ENCODE results near the gene LMX1B.

Gene LMX1B

DNA sequence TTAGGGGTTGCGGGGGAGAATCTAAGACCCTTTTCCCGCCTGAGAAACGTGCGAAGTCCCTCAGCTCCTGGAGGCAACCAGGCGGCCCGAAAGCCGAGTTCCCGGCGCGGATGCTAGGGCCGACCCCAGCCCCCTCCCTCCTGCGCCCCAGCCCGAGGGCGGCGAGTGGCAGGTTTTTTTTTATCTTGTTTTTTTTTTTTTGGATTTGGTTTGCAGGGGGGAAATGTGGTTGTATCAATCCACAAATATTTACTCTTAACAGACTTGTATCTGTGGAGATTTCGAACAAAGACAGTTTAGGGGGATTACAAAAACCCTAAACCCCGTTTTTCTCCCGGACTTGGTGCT is 10.7 kb downstream of the LMX1B start:
- Histone ChIP-seq H3K27ac (no peak overlapping the region), H3K4me1 (peaks cover 8 to 14% (median 11%) of the 10 kb centered on the region in 10 experiments; a peak in 16 of 20 replicates), H4K20me1 (peaks cover 0 to 100% (median 89%) of the 10 kb centered on the region in 11 experiments; a peak in 18 of 22 replicates), H3K36me3 (no peaks in the 10 kb centered on the region), H3K4me2 (no peak overlapping the region), H3K4me3 (no peak overlapping the region), H3K9ac (no peak overlapping the region), H3K9me3 (replicated peaks in 1 of 11) (peaks cover 0 to 12% (median 9%) of the 10 kb centered on the region in 11 experiments; a peak in 18 of 22 replicates), H3K27me3 (peaks cover 100% of the 10 kb centered on the region in 11 experiments)
- TF ChIP-seq Cebpa-rat (IDR thresholded peaks at IDR 0.05) = no peak

DNA sequence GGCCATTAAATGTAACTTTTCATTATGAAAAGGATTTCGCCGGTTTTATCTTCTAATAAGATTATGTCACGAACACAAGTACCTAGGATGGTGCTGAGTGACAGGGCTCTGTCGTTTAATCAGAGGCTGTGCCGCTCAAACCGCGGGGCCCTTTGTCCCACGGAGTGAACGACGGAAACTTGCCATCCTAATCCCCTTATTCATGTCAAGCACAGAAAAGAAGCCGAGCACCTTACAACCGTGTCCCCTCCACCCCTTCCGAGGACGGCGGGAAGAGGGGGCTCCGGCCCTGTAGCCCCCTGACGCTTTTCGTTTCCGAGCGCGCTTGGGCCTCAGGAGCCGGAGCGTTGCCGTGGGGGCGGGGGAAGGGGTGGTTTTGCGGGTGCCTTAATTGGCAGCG is 11.2 kb downstream of the LMX1B start:
- Histone ChIP-seq H3K9ac (no peak overlapping the region), H3K27me3 (peaks cover 100% of the 10 kb centered on the region in 11 experiments), H3K36me3 (no peaks in the 10 kb centered on the region), H3K9me3 (replicated peaks in 1 of 11) (peaks cover 0 to 12% (median 9%) of the 10 kb centered on the region in 11 experiments; a peak in 18 of 22 replicates), H3K4me2 (no peak overlapping the region), H4K20me1 (peaks cover 0 to 97% (median 85%) of the 10 kb centered on the region in 11 experiments; a peak in 18 of 22 replicates), H3K4me1 (peaks cover 8 to 14% (median 11%) of the 10 kb centered on the region in 10 experiments; a peak in 16 of 20 replicates), H3K27ac (no peak overlapping the region), H3K4me3 (no peak overlapping the region)
- TF ChIP-seq Cebpa-rat (IDR thresholded peaks at IDR 0.05) = no peak

DNA sequence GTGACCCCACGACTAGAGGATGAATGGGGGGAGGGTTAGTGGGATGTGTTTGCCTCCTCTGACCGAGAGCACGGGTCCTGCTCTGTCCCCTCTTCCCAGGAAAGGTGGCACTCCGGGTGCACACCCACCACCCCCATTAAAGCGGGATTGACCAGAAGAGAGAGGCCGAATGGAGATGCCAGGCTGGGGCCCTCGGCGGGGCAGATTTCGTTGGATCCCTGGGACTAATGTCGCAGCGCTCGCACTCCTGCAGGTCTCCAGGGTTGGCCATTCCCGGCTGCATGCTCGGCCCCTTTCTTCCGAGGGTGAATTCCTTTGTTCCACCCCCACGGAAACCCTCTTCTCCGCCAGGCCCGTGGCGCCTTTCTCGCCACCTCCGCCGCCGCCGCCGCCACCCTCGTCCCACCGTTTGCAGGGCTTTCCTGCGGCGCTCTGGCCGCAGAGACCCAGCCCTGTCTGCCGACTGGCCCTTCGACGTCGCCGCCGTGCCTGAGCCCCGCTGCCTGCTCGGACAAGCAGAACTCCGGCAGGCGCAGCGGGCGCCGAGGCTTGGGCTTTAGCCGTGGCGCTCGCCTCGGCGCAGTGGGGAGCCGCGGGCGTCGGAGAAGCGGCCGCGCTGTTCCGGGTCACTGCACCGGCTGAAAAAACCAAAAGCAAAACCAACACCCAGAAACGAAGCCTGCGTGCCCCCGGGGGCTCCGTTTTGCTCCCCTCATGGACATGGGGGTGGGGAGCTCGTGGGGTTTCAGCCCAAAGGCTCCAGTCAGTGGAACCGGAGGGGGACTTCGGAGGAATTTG is 11.8 kb downstream of the LMX1B start:
- H3K9ac ChIP-seq = peak overlapping the region in 1 of 11 experiments; percentile 10; a peak in 2 of 22 replicates
- no peaks in the 10 kb centered on the region for H3K36me3 ChIP-seq
- H3K27ac ChIP-seq = no peak overlapping the region
- H3K4me2 ChIP-seq = peak overlapping the region; percentile 65 to 96 (median 78)
- peak overlapping the region; percentile 5 to 63 (median 50); a peak in 18 of 20 replicates for H3K4me3 ChIP-seq
- H3K4me1 ChIP-seq = peaks cover 10 to 16% (median 14%) of the 10 kb centered on the region in 10 experiments; a peak in 16 of 20 replicates
- peaks cover 100% of the 10 kb centered on the region in 11 experiments for H3K27me3 ChIP-seq
- H4K20me1 ChIP-seq = peaks cover 0 to 97% (median 82%) of the 10 kb centered on the region in 11 experiments; a peak in 18 of 22 replicates
- peaks cover 0 to 12% (median 9%) of the 10 kb centered on the region in 11 experiments; a peak in 18 of 22 replicates for H3K9me3 ChIP-seq (replicated peaks in 1 of 11)
- no peak for TF ChIP-seq Cebpa-rat (IDR thresholded peaks at IDR 0.05)

DNA sequence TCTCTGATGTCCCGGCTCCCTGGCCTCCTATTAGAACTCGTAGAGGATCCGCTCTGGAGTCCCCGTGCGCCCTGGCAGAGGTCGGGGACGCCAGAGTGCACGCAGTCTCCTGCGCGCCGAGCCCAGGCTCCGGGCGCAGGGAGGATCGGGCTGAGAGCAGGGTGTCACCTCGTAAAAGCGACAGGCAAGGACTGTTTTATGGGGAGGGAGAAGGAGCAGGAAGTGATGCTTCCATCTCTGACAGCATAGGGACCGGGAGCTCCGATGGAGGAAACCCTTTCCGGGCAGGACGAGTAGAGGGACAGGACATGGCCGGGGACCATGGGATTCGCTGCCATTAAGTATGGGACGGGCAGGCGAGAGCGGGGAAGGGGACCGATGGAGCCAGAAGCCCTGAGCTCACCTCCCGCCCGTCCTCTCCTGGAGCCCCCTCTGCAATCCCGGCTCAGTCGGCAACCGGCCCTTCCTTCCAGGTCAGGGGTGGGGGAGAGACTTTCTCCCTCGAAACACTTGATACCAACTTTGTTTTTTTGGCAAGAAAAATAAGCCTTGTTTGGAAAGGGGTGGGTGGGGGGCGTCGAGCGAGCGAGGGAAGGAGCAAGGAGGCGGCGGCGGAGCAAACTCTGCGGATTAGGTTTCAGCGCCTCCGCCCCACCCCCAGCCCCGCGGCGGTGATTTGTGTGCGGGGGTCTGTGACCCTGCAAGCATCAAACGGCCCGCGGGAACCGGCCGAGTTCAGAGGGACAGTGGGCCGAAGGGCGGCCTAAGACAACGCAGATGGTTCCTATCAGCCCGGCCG is 12.6 kb downstream of the LMX1B start:
- H4K20me1 ChIP-seq = peaks cover 0 to 97% (median 79%) of the 10 kb centered on the region in 11 experiments; a peak in 18 of 22 replicates
- peak overlapping the region in 1 of 11 experiments; percentile 10; a peak in 2 of 22 replicates for H3K9ac ChIP-seq
- H3K27ac ChIP-seq = no peak overlapping the region
- peaks cover 100% of the 10 kb centered on the region in 11 experiments for H3K27me3 ChIP-seq
- peak overlapping the region; percentile 65 to 96 (median 78) for H3K4me2 ChIP-seq
- H3K4me3 ChIP-seq = peak overlapping the region; percentile 5 to 63 (median 50); a peak in 17 of 20 replicates
- TF ChIP-seq Cebpa-rat (IDR thresholded peaks at IDR 0.05) = no peak
- peaks cover 0 to 12% (median 9%) of the 10 kb centered on the region in 11 experiments; a peak in 18 of 22 replicates for H3K9me3 ChIP-seq (replicated peaks in 1 of 11)
- H3K36me3 ChIP-seq = no peaks in the 10 kb centered on the region
- H3K4me1 ChIP-seq = peaks cover 14 to 24% (median 20%) of the 10 kb centered on the region in 10 experiments; a peak in 16 of 20 replicates

DNA sequence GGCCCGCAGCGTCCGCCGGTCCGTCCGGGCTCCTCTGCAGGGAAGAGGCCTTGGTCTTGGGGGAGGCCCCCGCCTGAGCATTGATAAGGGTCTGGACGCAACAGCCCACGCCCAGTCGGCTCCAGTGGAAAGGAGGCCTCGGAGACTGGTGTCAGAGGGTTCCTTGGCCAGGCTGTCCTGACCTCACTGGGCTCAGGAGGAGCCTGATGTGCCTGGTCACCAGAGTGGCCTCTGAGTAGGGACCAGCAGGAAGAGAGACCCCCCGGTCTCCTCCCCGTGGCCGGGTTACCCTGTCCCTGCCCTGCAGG is 13.2 kb downstream of the LMX1B start:
- H3K9ac ChIP-seq = no peak overlapping the region
- H4K20me1 ChIP-seq = peaks cover 0 to 93% (median 73%) of the 10 kb centered on the region in 11 experiments; a peak in 18 of 22 replicates
- no peaks in the 10 kb centered on the region for H3K36me3 ChIP-seq
- H3K4me1 ChIP-seq = peaks cover 14 to 24% (median 20%) of the 10 kb centered on the region in 10 experiments; a peak in 16 of 20 replicates
- no peak overlapping the region for H3K4me2 ChIP-seq
- H3K27me3 ChIP-seq = peaks cover 100% of the 10 kb centered on the region in 11 experiments
- no peak overlapping the region; a peak in 1 of 20 replicates for H3K4me3 ChIP-seq
- TF ChIP-seq Cebpa-rat (IDR thresholded peaks at IDR 0.05) = no peak
- H3K9me3 ChIP-seq (replicated peaks in 1 of 11) = peaks cover 0 to 12% (median 9%) of the 10 kb centered on the region in 11 experiments; a peak in 18 of 22 replicates
- H3K27ac ChIP-seq = no peak overlapping the region

DNA sequence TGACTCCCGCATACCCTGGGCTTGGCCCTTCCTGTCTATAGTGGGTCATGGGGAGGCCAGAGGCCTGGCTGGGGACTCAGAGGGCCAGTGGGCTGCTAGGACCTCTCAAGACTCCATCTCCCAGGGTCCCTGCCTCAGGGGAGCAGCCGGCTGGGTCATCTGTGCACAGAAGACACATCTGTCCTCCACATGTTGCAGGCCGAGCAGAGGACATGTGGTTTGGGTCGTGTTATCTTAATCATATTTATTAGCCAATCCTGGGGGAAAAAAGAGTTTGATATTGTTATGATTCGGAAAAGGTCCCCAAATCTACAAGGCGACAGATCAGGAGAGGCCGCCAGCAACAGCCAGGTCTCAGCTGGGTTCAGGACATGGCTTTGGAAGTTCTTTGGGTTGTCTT is 14.4 kb downstream of the LMX1B start:
- Histone ChIP-seq H4K20me1 (peaks cover 0 to 92% (median 64%) of the 10 kb centered on the region in 11 experiments; a peak in 18 of 22 replicates), H3K36me3 (no peaks in the 10 kb centered on the region), H3K4me1 (peaks cover 14 to 24% (median 20%) of the 10 kb centered on the region in 10 experiments; a peak in 16 of 20 replicates), H3K27me3 (peaks cover 100% of the 10 kb centered on the region in 11 experiments), H3K27ac (no peak overlapping the region), H3K4me2 (no peak overlapping the region), H3K4me3 (no peak overlapping the region), H3K9ac (no peak overlapping the region), H3K9me3 (replicated peaks in 1 of 11) (peaks cover 0 to 12% (median 9%) of the 10 kb centered on the region in 11 experiments; a peak in 18 of 22 replicates)
- TF ChIP-seq Cebpa-rat (IDR thresholded peaks at IDR 0.05) = no peak

DNA sequence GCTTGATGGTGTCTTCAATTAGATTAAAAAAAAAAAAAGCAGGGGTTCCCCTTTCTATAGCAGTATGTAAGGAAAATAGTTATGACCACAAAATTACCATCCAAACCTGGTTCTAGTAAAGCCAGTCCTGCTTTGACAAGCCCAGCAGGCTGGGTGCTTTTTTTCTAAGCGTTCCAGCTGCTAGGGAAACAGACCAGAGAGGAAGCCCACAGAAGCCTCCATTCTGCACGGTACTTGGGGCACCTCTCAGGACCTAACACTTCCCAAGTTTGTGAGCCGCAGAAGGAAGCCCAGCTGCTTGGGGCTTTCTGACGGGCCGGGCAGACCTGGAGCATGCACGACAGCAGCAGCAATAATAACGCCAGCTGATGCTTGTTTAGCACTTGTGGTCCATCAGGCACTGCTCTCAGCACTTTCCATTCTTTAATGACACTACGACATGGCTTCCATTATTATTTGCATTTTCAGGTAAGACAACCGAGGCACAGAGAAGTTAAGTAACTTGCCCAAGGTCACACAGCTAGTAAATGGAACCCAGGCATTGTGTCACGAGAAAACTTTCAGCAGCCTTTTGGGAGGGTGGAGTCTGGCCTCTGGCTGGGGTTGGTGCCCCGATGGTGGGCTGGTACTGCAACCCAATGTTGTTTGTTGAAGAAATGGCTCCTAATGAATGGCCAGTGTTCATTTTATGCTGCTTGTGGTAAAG is 15.4 kb downstream of the LMX1B start:
- Histone ChIP-seq H4K20me1 (peaks cover 0 to 92% (median 54%) of the 10 kb centered on the region in 11 experiments; a peak in 18 of 22 replicates), H3K4me2 (no peak overlapping the region), H3K4me1 (peaks cover 14 to 24% (median 20%) of the 10 kb centered on the region in 10 experiments; a peak in 16 of 20 replicates), H3K4me3 (no peak overlapping the region), H3K27ac (no peak overlapping the region), H3K27me3 (peaks cover 100% of the 10 kb centered on the region in 11 experiments), H3K9me3 (replicated peaks in 1 of 11) (peaks cover 0 to 12% (median 9%) of the 10 kb centered on the region in 11 experiments; a peak in 18 of 22 replicates), H3K9ac (no peak overlapping the region), H3K36me3 (no peaks in the 10 kb centered on the region)
- no peak for TF ChIP-seq Cebpa-rat (IDR thresholded peaks at IDR 0.05)
